GM18870 (cell line): Measurements from ENCODE around the gene LNPK.
"Not testable (repeated sequence)": the region's sequence is repeated elsewhere in the genome, so short reads cannot be mapped to it uniquely, and the experiment has no call there.

Experiments
- ATAC-seq: cut with Tn5 transposase; IDR thresholded peaks from one replicate; pipeline ENCODE4 v1.9.1; 2021; ENCODE audit warnings: moderate library complexity; ENCODE audit not compliant: unreplicated experiment

Gene LNPK

GRCh38 chr2:175913849-175914743, 88.0 kb downstream of the LNPK start:
- ATAC-seq: not testable (repeated sequence)

DNA sequence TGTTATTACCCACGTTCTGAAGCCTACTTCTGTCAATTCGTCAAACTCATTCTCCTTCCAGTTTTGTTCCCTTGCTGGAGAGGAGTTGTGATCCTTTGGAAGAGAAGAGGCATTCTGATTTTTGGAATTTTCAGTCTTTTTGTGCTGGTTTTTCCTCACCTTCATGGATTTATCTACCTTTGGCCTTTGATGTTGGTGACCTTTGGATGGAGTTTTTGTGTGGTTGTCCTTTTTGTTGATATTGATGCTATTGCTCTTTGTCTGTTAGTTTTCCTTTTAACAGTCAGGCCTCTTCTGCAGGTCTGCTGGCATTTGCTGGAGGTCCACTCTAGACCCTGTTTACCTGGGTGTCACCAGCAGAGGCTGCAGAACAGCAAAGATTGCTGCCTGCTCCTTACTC, 88.8 kb downstream of the LNPK start:
- not testable (repeated sequence) for ATAC-seq

DNA sequence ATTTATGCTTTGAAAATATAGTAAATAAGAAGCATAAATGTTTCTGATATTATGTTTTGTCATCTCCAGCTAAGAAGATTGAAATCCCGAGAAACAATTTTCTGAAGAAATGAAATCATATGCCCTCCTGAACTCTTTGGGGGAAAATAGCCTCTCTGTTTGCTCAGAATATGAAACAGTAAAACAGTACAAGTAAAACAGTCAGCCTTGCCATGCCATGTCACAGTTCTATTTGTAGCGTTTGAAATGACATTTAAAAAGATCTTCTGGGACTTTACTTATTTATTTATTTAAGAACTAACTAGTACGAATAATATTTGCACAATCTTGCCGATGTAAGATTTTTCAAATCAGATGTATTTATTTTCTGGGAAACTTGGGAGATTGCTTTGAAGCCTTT, 98.0 kb downstream of the LNPK start:
- ATAC-seq: no peak

GRCh38 chr2:175903384-175903936, 98.6 kb downstream of the LNPK start:
- ATAC-seq: no peak

DNA sequence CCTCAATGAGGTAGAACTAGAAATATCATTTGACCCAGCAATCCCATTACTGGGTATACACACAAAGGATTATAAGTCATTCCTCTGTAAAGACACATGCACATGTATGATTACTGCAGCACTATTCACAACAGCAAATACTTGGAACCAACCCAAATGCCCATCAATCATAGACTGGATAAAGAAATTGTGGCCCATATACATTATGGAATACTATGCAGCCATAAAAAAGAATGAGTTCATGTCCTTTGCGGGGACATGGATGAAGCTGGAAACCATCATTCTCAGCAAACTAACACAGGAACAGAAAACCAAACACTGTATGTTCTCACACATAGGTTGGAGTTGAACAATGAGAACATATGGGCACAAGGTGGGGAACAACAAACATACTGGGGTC, 106.1 kb downstream of the LNPK start:
- not testable (repeated sequence) for ATAC-seq

DNA sequence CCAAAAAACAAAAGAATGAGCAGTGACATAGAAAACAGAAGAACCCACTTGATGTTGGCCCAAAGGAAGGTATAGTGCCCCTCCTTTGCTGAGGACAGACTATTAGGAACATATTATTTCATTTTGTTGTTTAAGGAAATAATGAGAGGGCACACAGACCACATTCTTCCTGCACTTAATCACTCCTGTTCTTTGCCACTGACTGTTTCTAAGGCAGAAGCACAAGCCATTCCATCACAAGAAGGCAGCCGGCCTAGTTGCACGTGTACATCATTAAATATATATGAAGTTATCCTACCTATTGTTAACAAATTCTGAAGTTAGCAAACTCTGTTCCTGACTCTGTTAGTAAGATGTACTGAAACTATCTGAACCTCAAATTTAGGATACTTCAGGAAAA, 110.0 kb downstream of the LNPK start:
- ATAC-seq: no peak

DNA sequence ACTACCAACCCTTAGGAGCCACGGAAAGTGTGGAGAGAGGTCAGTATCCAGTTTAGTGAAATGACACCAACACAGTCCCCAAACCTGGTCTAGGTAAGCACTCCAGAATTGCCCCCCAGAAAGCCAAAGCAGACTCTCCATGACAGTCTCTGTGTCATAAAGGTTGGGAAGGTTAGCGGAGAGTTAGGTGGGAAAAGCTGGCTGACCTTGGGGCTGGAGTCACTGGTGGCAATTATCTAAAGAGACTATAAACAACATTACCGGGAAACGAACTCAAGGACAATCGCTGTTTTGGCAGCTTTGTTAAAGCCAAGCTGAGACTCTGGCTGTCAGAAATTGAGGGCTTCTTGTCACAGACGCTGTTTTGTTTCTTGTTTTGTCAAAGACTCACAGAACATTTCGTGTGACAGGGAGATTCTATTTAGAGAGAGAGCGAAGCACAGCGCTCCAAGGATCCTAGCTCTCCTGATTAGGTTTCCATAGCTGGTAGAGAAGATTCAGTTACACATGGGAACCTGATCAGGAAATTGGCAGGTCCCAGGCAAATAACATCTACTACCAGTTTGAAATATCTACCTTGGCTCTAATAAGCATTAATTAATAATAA, 111.3 kb downstream of the LNPK start:
- no peak for ATAC-seq

DNA sequence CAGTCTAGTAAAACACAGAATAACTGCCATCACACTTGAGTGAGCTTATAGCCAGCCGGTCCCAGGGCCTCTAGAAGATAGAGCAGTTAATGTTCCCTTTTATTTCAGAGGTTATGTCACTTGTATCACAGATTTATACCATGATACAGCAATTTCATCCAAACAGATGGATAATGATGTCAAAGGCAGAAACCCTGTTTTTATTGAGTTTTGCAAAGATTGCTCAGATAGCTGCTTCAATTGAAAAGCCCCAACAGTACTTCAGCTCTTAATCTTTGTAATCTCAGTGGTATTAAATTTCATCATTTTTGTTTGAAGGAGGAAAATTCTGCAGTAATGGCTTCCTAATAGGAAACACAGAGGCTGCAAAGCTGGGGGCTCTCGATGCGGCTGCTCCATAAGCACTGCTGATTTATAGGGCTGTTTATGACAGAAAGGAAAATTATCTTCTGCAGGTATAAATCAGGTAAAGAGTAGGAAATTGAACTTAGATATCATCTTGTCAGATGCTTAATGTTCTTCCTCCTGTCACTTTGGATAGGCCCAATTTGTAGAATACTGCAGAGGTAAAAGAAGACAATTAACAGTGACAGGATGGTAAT, 112.3 kb downstream of the LNPK start:
- ATAC-seq: no peak

DNA sequence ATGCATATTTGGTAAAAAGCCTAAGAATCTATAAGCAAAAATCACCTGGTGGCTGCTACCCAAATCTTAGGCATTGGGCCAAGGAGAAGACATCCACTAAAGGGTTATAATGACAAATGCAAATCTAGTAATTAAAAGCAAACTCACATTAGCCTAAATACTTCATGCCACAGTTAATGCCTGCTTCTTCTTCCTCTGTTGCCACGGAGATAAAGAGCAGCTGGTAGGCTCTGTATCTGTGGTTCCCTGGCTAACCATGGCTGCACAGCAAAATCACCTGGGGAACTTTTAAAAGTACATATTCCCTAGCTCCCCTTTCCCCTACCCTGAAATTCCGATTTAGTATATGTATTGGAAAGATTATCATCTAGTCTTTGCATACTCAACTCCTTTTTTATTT, 114.3 kb downstream of the LNPK start:
- ATAC-seq: no peak

- ATAC-seq: no peak
Observed at GRCh38 chr2:175884697-175885393, 117.2 kb downstream of the LNPK start.

GRCh38 chr2:175883586-175884194, 118.4 kb downstream of the LNPK start:
- ATAC-seq: no peak

GRCh38 chr2:175879679-175880078, 122.4 kb downstream of the LNPK start:
- no peak for ATAC-seq

- ATAC-seq: no peak
Observed at GRCh38 chr2:175877845-175878544, 124.1 kb downstream of the LNPK start.

GRCh38 chr2:175874291-175874690, 127.8 kb downstream of the LNPK start:
- ATAC-seq: no peak
